Measurements from ENCODE around the gene PPP1R15A.
A peak's percentile ranks its signal among the peaks of the same experiment; 100 is the strongest.
"Not testable (repeated sequence)": the region's sequence is repeated elsewhere in the genome, so short reads cannot be mapped to it uniquely, and the experiment has no call there.

The PPP1R15A gene

DNA sequence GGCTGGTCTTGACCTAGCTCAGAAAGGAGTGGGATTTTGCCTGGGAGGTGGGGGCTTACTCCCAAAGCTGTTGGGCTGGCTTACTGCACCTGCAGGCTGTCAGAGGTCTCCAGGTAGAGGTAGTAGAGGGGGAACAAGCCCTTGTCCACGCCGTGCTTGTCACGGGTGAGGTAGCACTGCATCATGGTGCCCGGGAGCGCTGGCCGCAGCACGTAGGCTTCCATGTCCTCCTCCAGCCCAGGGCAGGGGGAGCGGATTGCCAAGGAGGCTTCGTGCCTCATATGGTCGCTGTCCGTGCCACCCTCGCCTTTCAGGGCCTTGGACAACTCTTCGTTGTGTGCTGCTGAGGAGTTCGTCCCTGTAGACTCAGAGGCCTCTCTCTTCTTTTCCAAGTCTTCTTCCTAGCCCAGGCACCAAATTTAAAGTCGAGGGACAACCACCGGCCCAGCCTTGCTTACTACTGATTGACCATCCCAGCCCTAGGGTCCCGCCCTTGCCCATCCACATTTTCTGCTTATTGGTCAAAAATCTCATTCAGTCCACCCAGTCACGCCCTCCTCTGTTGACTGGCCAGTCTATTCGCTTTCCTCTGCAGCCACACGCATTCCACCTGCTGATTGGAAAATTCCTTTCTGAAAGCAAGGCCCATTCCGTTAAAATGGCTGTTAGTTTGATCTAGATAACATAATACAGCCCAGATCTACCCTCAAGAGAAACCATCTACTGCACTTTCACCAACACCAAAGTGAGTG, 15.8 kb downstream of the PPP1R15A start:
- no peak overlapping the region for H3K27ac ChIP-seq
- no peak overlapping the region for H3K4me2 ChIP-seq (ENCODE audit: low read length)
- no peaks in the 10 kb centered on the region for H3K27me3 ChIP-seq (ENCODE audit: control insufficient read depth, insufficient read depth, low read length)
- no peaks in the 10 kb centered on the region for H3K36me3 ChIP-seq (ENCODE audit: control insufficient read depth, insufficient read depth, low read length)
- H3K4me3 ChIP-seq (ENCODE audit: low read depth, low read length) = no peak overlapping the region
- TF ChIP-seq, protein P1, sequence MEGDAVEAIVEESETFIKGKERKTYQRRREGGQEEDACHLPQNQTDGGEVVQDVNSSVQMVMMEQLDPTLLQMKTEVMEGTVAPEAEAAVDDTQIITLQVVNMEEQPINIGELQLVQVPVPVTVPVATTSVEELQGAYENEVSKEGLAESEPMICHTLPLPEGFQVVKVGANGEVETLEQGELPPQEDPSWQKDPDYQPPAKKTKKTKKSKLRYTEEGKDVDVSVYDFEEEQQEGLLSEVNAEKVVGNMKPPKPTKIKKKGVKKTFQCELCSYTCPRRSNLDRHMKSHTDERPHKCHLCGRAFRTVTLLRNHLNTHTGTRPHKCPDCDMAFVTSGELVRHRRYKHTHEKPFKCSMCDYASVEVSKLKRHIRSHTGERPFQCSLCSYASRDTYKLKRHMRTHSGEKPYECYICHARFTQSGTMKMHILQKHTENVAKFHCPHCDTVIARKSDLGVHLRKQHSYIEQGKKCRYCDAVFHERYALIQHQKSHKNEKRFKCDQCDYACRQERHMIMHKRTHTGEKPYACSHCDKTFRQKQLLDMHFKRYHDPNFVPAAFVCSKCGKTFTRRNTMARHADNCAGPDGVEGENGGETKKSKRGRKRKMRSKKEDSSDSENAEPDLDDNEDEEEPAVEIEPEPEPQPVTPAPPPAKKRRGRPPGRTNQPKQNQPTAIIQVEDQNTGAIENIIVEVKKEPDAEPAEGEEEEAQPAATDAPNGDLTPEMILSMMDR (IDR thresholded peaks at IDR 0.05) = no peak
- no peaks in the 10 kb centered on the region for H3K79me2 ChIP-seq
- H3K9ac ChIP-seq = no peak overlapping the region
- H3K4me1 ChIP-seq = no peaks in the 10 kb centered on the region
- no peaks in the 10 kb centered on the region for H3K9me3 ChIP-seq (ENCODE audit: control insufficient read depth, low read length)
- H2AFZ ChIP-seq = no peak overlapping the region

DNA sequence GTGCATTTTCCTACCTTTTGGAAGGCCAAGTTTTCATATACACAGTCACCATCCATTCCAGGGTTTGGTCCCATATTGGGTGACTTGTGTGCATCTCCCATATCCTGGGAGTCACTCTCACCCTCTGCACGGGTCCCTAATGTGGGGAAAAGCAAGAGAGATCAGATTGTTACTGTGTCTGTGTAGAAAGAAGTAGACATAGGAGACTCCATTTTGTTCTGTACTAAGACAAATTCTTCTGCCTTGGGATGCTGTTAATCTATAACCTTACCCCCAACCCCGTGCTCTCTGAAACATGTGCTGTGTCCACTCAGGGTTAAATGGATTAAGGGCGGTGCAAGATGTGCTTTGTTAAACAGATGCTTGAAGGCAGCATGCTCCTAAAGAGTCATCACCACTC, 17.3 kb downstream of the PPP1R15A start:
- H3K9ac ChIP-seq; H3K79me2 ChIP-seq; H3K9me3 ChIP-seq (ENCODE audit: control insufficient read depth, low read length); H3K27me3 ChIP-seq (ENCODE audit: control insufficient read depth, insufficient read depth, low read length); H2AFZ ChIP-seq; H3K36me3 ChIP-seq (ENCODE audit: control insufficient read depth, insufficient read depth, low read length); H3K27ac ChIP-seq; H3K4me2 ChIP-seq (ENCODE audit: low read length); H3K4me1 ChIP-seq; H3K4me3 ChIP-seq (ENCODE audit: low read depth, low read length): not testable (repeated sequence)

DNA sequence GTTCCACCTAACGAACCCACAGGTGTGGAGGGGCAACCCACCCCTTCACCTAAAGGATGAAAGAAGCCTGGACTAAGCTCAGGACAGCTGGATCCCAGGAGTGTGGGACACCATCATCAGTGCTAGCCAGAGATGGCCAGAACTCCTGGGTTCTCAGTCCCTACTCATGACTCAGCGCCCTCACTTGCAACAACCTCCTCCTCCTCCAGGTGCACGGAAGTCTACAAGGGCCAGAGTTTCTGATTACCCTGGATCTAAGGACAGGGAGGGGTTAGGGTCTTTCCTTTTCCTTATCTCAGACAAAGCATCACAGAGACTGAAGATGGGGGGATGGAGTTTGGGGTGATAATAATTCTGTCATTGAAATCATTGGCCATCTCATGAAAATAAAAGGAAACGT, 18.3 kb downstream of the PPP1R15A start:
- H3K9ac ChIP-seq = no peak overlapping the region

DNA sequence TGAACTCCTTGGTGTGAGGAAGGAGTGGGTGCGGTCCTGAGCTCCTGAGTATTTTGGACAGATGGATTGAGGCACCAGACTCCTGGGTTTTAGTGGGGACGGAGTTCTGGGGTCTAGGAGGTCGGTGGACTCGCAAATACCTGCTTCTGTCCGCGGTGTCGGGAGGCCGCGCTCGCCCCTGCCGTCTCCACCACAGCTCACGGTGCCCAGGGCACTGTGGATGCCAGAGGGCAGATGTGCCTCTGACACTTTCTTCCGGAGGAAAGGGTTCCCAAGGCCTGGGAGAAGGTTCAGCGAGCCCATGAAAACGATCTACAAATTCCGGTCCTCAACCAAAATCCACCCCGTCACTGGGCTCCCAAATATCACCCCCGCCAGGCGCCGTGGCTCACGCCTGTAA, 23.0 kb downstream of the PPP1R15A start:
- H3K27me3 ChIP-seq (ENCODE audit: control insufficient read depth, insufficient read depth, low read length) = no peaks in the 10 kb centered on the region

More for the DNA sequence above, 18.3 kb downstream of the PPP1R15A start:
- Histone ChIP-seq H3K4me2 (ENCODE audit: low read length) (no peak overlapping the region), H3K27me3 (ENCODE audit: control insufficient read depth, insufficient read depth, low read length) (no peaks in the 10 kb centered on the region), H3K9me3 (ENCODE audit: control insufficient read depth, low read length) (no peaks in the 10 kb centered on the region), H3K4me1 (no peaks in the 10 kb centered on the region), H3K36me3 (ENCODE audit: control insufficient read depth, insufficient read depth, low read length) (no peaks in the 10 kb centered on the region), H3K79me2 (no peaks in the 10 kb centered on the region), H3K27ac (no peak overlapping the region), H3K4me3 (ENCODE audit: low read depth, low read length) (no peak overlapping the region), H2AFZ (no peak overlapping the region)
- TF ChIP-seq, protein P1 (IDR thresholded peaks at IDR 0.05) = no peak

DNA sequence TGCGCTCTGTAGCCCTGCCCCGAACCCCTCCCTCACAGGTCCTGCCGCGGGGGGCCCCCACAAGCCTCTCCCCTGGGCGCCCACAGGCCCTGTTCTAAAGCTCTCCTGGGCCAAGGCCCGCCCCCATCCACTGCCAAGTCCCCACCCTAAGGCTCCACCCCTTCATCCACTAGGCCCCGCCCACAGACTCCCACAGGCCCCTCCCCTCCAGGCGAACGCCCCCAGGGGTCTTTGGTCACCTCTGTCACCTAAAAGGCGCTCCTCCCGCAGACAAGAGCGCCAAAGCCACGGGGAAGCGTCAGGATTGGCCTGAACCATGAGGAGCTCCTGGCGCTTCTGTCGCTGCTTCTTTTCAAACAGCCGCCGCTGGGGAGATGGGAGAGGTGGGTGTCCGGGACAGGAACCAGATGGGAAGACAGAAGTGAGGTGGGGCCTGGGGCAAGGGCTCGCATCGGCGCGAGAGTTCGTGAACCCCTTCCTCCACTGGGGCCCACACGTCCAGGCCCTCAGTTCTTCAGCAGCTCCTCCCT, 24.0 kb downstream of the PPP1R15A start:
- Histone ChIP-seq H3K79me2 (peaks cover 5% of the 10 kb centered on the region), H3K4me1 (peaks cover under 1% of the 10 kb centered on the region), H3K9ac (no peak overlapping the region), H3K9me3 (ENCODE audit: control insufficient read depth, low read length) (no peaks in the 10 kb centered on the region), H2AFZ (peak overlapping the region; percentile 46), H3K4me2 (ENCODE audit: low read length) (no peak overlapping the region), H3K27me3 (ENCODE audit: control insufficient read depth, insufficient read depth, low read length) (no peaks in the 10 kb centered on the region), H3K36me3 (ENCODE audit: control insufficient read depth, insufficient read depth, low read length) (no peaks in the 10 kb centered on the region), H3K27ac (peak overlapping the region; percentile 13), H3K4me3 (ENCODE audit: low read depth, low read length) (no peak overlapping the region)
- TF ChIP-seq, protein P1 (IDR thresholded peaks at IDR 0.05) = no peak

More for the DNA sequence above, 23.0 kb downstream of the PPP1R15A start:
- H3K4me2 ChIP-seq (ENCODE audit: low read length) = no peak overlapping the region
- no peak overlapping the region for H3K9ac ChIP-seq
- no peak overlapping the region for H3K27ac ChIP-seq
- H3K36me3 ChIP-seq (ENCODE audit: control insufficient read depth, insufficient read depth, low read length) = no peaks in the 10 kb centered on the region
- no peak overlapping the region for H3K4me3 ChIP-seq (ENCODE audit: low read depth, low read length)
- H3K9me3 ChIP-seq (ENCODE audit: control insufficient read depth, low read length) = no peaks in the 10 kb centered on the region
- TF ChIP-seq, protein P1 (IDR thresholded peaks at IDR 0.05) = no peak
- no peak overlapping the region for H2AFZ ChIP-seq
- H3K79me2 ChIP-seq = no peaks in the 10 kb centered on the region
- H3K4me1 ChIP-seq = no peaks in the 10 kb centered on the region
